Transverse colon (tissue), 4 donors: ENCODE measurements around the gene C1orf50. TPM values are rescaled to one million over a fixed set of nuclear protein-coding genes. Genes with fewer than 3 reads are reported as not detected.
"Not testable (repeated sequence)": the region's sequence is repeated elsewhere in the genome, so short reads cannot be mapped to it uniquely, and the experiment has no call there.

Source experiments
- DNase-seq: peaks from one replicate; pipeline ENCODE4 v3.0.0-alpha.2; 2019
- H3K27ac ChIP-seq, 4 donors: fragments of 200-600 bp; sonication (generic); 2 replicates each; pipeline ENCODE4 v1.5.1; 2016 to 2018; ENCODE audit warnings: inconsistent platforms in 4 of 4
- H3K27me3 ChIP-seq: fragments of 200-600 bp; sonication (generic); 2 replicates; pipeline ENCODE4 v1.5.1; 2017; ENCODE audit warnings: inconsistent platforms
- H3K36me3 ChIP-seq, 4 donors: fragments of 200-600 bp; sonication (generic); 2 replicates each; pipeline ENCODE4 v1.5.1; 2017 to 2019; ENCODE audit warnings: inconsistent platforms in 4 of 4
- H3K4me1 ChIP-seq, 4 donors: fragments of 200-600 bp; sonication (generic); 2 replicates each; pipeline ENCODE4 v1.5.1; 2017 to 2020; ENCODE audit warnings: inconsistent platforms in 4 of 4
- H3K4me3 ChIP-seq, 4 donors: fragments of 200-600 bp; sonication (generic); 1 replicate in 1 of 4; 2 replicates in 3 of 4; pipeline versions ENCODE4 v1.5.1 to v1.6.1; 2017 to 2019; ENCODE audit warnings: inconsistent platforms in 4 of 4
- H3K9me3 ChIP-seq, 2 donors: fragments of 200-600 bp; sonication (generic); 2 replicates each; pipeline ENCODE4 v1.5.1; 2017 to 2019; ENCODE audit warnings: inconsistent platforms in 2 of 2
- CTCF ChIP-seq, 5 experiments: fragments of 200-600 bp in 3 of 5; fragments of 450-650 bp in 2 of 5; sonication (generic) in 3 of 5; IDR thresholded peaks; 1 replicate in 2 of 5; 2 replicates in 3 of 5; pipeline ENCODE4 v1.5.1; 2016 to 2017; ENCODE audit warnings: antibody characterized with exemption in 5 of 5, inconsistent platforms in 3 of 5, mild to moderate bottlenecking in 2 of 5, moderate library complexity in 1 of 5
- EP300 ChIP-seq: sonication (generic); formaldehyde crosslinking; IDR thresholded peaks from one replicate; pipeline ENCODE4 v1.6.1; 2017; ENCODE audit warnings: antibody characterized with exemption, low read depth
- POLR2A ChIP-seq: fragments of 450-650 bp; IDR thresholded peaks from one replicate; pipeline ENCODE4 v1.6.1; 2016; ENCODE audit warnings: antibody characterized with exemption, mild to moderate bottlenecking, moderate library complexity
- POLR2AphosphoS5 ChIP-seq, 3 donors: sonication (generic); formaldehyde crosslinking; IDR thresholded peaks; one replicate each; pipeline ENCODE4 v1.6.1; 2016; ENCODE audit warnings: antibody characterized with exemption in 3 of 3
- WGBS, 2 donors: methylation state at CpG; one replicate each; pipeline ENCODE4 v1.1.5; 2018; ENCODE audit warnings: low coverage in 1 of 2; 5-methylcytosine and 5-hydroxymethylcytosine counted together
- in situ Hi-C, 4 donors: fragments of 200-750 bp; cut with MboI; loops; one replicate each; pipeline versions ENCODE4 v1.15.0 to v1.15.1; 2017; ENCODE audit warnings: low sequenced_read_pairs in 3 of 4, low pct_ligation_motif_present in 1 of 4, low pct_unique_long_range_greater_than_20kb in 1 of 4
- intact Hi-C: fragments of 100-400 bp; cut with DNase I; formaldehyde crosslinking; loops from one replicate; pipeline ENCODE4 v1.15.1; 2023; ENCODE audit warnings: low total_unique reads
- total RNA-seq, 4 donors: library from RNA; depleted of rRNA; stranded (reverse); fragments of >200 nt; gene quantifications; one replicate each; pipeline ENCODE4 v1.1.0, GENCODE V29; 2016

The C1orf50 gene
- total RNA-seq, 4 donors from 2014 or later: 4.0 to 81.2 (median 8.1) TPM

- in situ Hi-C loops (loop anchor here in 3 of 4 donors (5.0 to 25.0 kb wide), 5 partner anchors 161 to 611 kb away; partner anchors contain the start of gene FOXJ3 (in 1 of the 3)), intact Hi-C loops (loop anchor here (10.0 kb wide), 1 partner anchor 53 kb away; no protein-coding TSS in a partner anchor)
- Histone ChIP-seq H3K36me3 (peaks cover 0 to 7% (median 2%) of the 10 kb centered on the region in 4 donors), H3K4me1 (no peaks in the 10 kb centered on the region), H3K27me3 (no peaks in the 10 kb centered on the region), H3K9me3 (no peaks in the 10 kb centered on the region), H3K4me3 (no peak overlapping the region), H3K27ac (no peak overlapping the region)
- 81% methylated on average over 10 of the region's 10 CpGs; no CpG with 5 or more reads in 1 of the 2 donors for WGBS, 2 donors
- TF ChIP-seq POLR2AphosphoS5 (IDR thresholded peaks at IDR 0.05): no peak
- TF ChIP-seq CTCF (IDR thresholded peaks at IDR 0.05): no peak
- no peak for TF ChIP-seq POLR2A
- no peak for TF ChIP-seq EP300
- DNase-seq: no peak
These were observed 19.0 kb upstream of the C1orf50 start for GRCh38 chr1:42748021-42748420.

- H3K4me1 ChIP-seq: no peaks in the 10 kb centered on the region
- H3K27ac ChIP-seq: no peak overlapping the region
- no peak for TF ChIP-seq POLR2A
- no peak for TF ChIP-seq EP300
- no peak for TF ChIP-seq POLR2AphosphoS5 (IDR thresholded peaks at IDR 0.05)
- TF ChIP-seq CTCF (IDR thresholded peaks at IDR 0.05): no peak
- in situ Hi-C loops: loop anchor here in 3 of 4 donors (5.0 to 25.0 kb wide), 5 partner anchors 161 to 611 kb away; partner anchors contain the start of gene FOXJ3 (in 1 of the 3)
- no peak for DNase-seq
- 76 to 80% methylated on average over 12 to 14 of the region's 14 CpGs for WGBS, 2 donors
- peaks cover 0 to 7% (median 2%) of the 10 kb centered on the region in 4 donors for H3K36me3 ChIP-seq
- no peaks in the 10 kb centered on the region for H3K9me3 ChIP-seq
- intact Hi-C loops: loop anchor here (10.0 kb wide), 1 partner anchor 54 kb away; no protein-coding TSS in a partner anchor
- no peaks in the 10 kb centered on the region for H3K27me3 ChIP-seq
- no peak overlapping the region for H3K4me3 ChIP-seq
These were observed 18.3 kb upstream of the C1orf50 start for GRCh38 chr1:42748461-42749410.

GRCh38 chr1:42750041-42750440 is 17.0 kb upstream of the C1orf50 start:
- no peak for TF ChIP-seq POLR2A
- no peak for TF ChIP-seq CTCF (IDR thresholded peaks at IDR 0.05)
- no peak for TF ChIP-seq POLR2AphosphoS5 (IDR thresholded peaks at IDR 0.05)
- no peak for TF ChIP-seq EP300
- intact Hi-C loops: no loop called here
- no peaks in the 10 kb centered on the region for H3K9me3 ChIP-seq
- H3K36me3 ChIP-seq: peaks cover 0 to 16% (median 2%) of the 10 kb centered on the region in 4 donors
- no peaks in the 10 kb centered on the region for H3K4me1 ChIP-seq
- no peaks in the 10 kb centered on the region for H3K27me3 ChIP-seq
- H3K27ac ChIP-seq: no peak overlapping the region
- no peak overlapping the region for H3K4me3 ChIP-seq
- WGBS, 2 donors: 98% methylated on average over 12 of the region's 12 CpGs; no CpG with 5 or more reads in 1 of the 2 donors
- no peak for DNase-seq
- in situ Hi-C loops: loop anchor here in 2 of 4 donors (25.0 kb wide), 1 partner anchor 413 kb away; the partner anchor contains the start of gene FOXJ3 (in 2 of the 2)

- peaks cover 0 to 16% (median 2%) of the 10 kb centered on the region in 4 donors for H3K36me3 ChIP-seq
- H3K9me3 ChIP-seq, H3K27me3 ChIP-seq, H3K4me1 ChIP-seq, intact Hi-C loops, H3K4me3 ChIP-seq, H3K27ac ChIP-seq, DNase-seq: not testable (repeated sequence)
- in situ Hi-C loops: loop anchor here in 2 of 4 donors (25.0 kb wide), 1 partner anchor 414 kb away; the partner anchor contains the start of gene FOXJ3 (in 2 of the 2)
- 97 to 100% methylated on average over 4 to 8 of the region's 8 CpGs for WGBS, 2 donors
These were observed 15.5 kb upstream of the C1orf50 start for GRCh38 chr1:42751511-42752070.
